ENCODE data around the gene NBPF3. TPM values are rescaled to one million over a fixed set of nuclear protein-coding genes. Genes with fewer than 3 reads are reported as not detected.

NBPF3 gene
- total RNA-seq, 1 donor from 2014 or later = 10.2 TPM

- DNase-seq (ENCODE audit: low read depth) = no peak
- H3K4me3 ChIP-seq (ENCODE audit: low read depth, low read length) = no peak overlapping the region
- H3K27me3 ChIP-seq (ENCODE audit: control insufficient read depth, insufficient read depth, low read length) = no peaks in the 10 kb centered on the region
- H3K36me3 ChIP-seq (ENCODE audit: control insufficient read depth, insufficient read depth, low read length) = no peaks in the 10 kb centered on the region
- TF ChIP-seq CTCF (IDR thresholded peaks at IDR 0.05; ENCODE audit: insufficient read depth, low read length, poor library complexity, severe bottlenecking) = no peak
These were observed 84.3 kb downstream of the NBPF3 start for GRCh38 chr1:21524220-21524619.

- DNase-seq (ENCODE audit: low read depth) = no peak
- TF ChIP-seq CTCF (IDR thresholded peaks at IDR 0.05; ENCODE audit: insufficient read depth, low read length, poor library complexity, severe bottlenecking) = no peak
- Histone ChIP-seq H3K27me3 (ENCODE audit: control insufficient read depth, insufficient read depth, low read length) (no peaks in the 10 kb centered on the region), H3K36me3 (ENCODE audit: control insufficient read depth, insufficient read depth, low read length) (no peaks in the 10 kb centered on the region), H3K4me3 (ENCODE audit: low read depth, low read length) (no peak overlapping the region)
These were observed 84.9 kb downstream of the NBPF3 start for GRCh38 chr1:21524686-21525339.

GRCh38 chr1:21525340-21525717 is 85.4 kb downstream of the NBPF3 start:
- H3K4me3 ChIP-seq (ENCODE audit: low read depth, low read length) = no peak overlapping the region
- DNase-seq (ENCODE audit: low read depth) = no peak
- TF ChIP-seq CTCF (IDR thresholded peaks at IDR 0.05; ENCODE audit: insufficient read depth, low read length, poor library complexity, severe bottlenecking) = no peak
- no peaks in the 10 kb centered on the region for H3K27me3 ChIP-seq (ENCODE audit: control insufficient read depth, insufficient read depth, low read length)
- H3K36me3 ChIP-seq (ENCODE audit: control insufficient read depth, insufficient read depth, low read length) = no peaks in the 10 kb centered on the region

GRCh38 chr1:21526441-21526840 is 86.5 kb downstream of the NBPF3 start:
- no peak for TF ChIP-seq CTCF (IDR thresholded peaks at IDR 0.05; ENCODE audit: insufficient read depth, low read length, poor library complexity, severe bottlenecking)
- no peak for DNase-seq (ENCODE audit: low read depth)
- no peaks in the 10 kb centered on the region for H3K36me3 ChIP-seq (ENCODE audit: control insufficient read depth, insufficient read depth, low read length)
- no peak overlapping the region for H3K4me3 ChIP-seq (ENCODE audit: low read depth, low read length)
- no peaks in the 10 kb centered on the region for H3K27me3 ChIP-seq (ENCODE audit: control insufficient read depth, insufficient read depth, low read length)

GRCh38 chr1:21530368-21531016 is 90.6 kb downstream of the NBPF3 start:
- DNase-seq (ENCODE audit: low read depth) = no peak
- Histone ChIP-seq H3K27me3 (ENCODE audit: control insufficient read depth, insufficient read depth, low read length) (no peaks in the 10 kb centered on the region), H3K36me3 (ENCODE audit: control insufficient read depth, insufficient read depth, low read length) (no peaks in the 10 kb centered on the region), H3K4me3 (ENCODE audit: low read depth, low read length) (no peak overlapping the region)
- no peak for TF ChIP-seq CTCF (IDR thresholded peaks at IDR 0.05; ENCODE audit: insufficient read depth, low read length, poor library complexity, severe bottlenecking)

- no peak for TF ChIP-seq CTCF (IDR thresholded peaks at IDR 0.05; ENCODE audit: insufficient read depth, low read length, poor library complexity, severe bottlenecking)
- Histone ChIP-seq H3K36me3 (ENCODE audit: control insufficient read depth, insufficient read depth, low read length) (no peaks in the 10 kb centered on the region), H3K27me3 (ENCODE audit: control insufficient read depth, insufficient read depth, low read length) (peaks cover 2% of the 10 kb centered on the region), H3K4me3 (ENCODE audit: low read depth, low read length) (no peak overlapping the region)
- no peak for DNase-seq (ENCODE audit: low read depth)
These were observed 91.3 kb downstream of the NBPF3 start for GRCh38 chr1:21531241-21531640.
